GM18502 (cell line): ENCODE measurements around the gene BMP2K.

ENCODE experiments used
- ATAC-seq: cut with Tn5 transposase; IDR thresholded peaks from one replicate; pipeline ENCODE4 v1.9.1; 2021; ENCODE audit warnings: mild to moderate bottlenecking; ENCODE audit not compliant: unreplicated experiment, poor library complexity

The BMP2K gene

GRCh38 chr4:78776079-78776728 lies at the start of gene BMP2K:
Gene BMP2K, plus strand, starts transcription at chr4:78776350. Its CDS starts 194 bp downstream, at chr4:78776544.
- peak; percentile 73 for ATAC-seq

- ATAC-seq = no peak
These were observed 49.6 kb upstream of the BMP2K start for GRCh38 chr4:78726546-78726945.

- no peak for ATAC-seq
These were observed 43.6 kb upstream of the BMP2K start for GRCh38 chr4:78732332-78733104.

GRCh38 chr4:78734441-78735162 lies 41.5 kb upstream of the BMP2K start:
- no peak for ATAC-seq

- peak; percentile 74 for ATAC-seq
These were observed 40.5 kb upstream of the BMP2K start for GRCh38 chr4:78735697-78736096.

GRCh38 chr4:78737035-78737434 lies 39.1 kb upstream of the BMP2K start:
- ATAC-seq = peak; percentile 51

GRCh38 chr4:78737973-78738372 lies 38.2 kb upstream of the BMP2K start:
- no peak for ATAC-seq

- ATAC-seq = no peak
These were observed 33.9 kb upstream of the BMP2K start for GRCh38 chr4:78742300-78742699.

- no peak for ATAC-seq
These were observed 28.7 kb upstream of the BMP2K start for GRCh38 chr4:78747475-78747922.

- no peak for ATAC-seq
These were observed 27.8 kb upstream of the BMP2K start for GRCh38 chr4:78748381-78748780.

- ATAC-seq = peak; percentile 37
These were observed 26.7 kb upstream of the BMP2K start for GRCh38 chr4:78749258-78749971.

GRCh38 chr4:78749972-78750727 lies 26.0 kb upstream of the BMP2K start:
- peak; percentile 93 for ATAC-seq

GRCh38 chr4:78753091-78753490 lies 23.1 kb upstream of the BMP2K start:
- peak; percentile 29 for ATAC-seq

GRCh38 chr4:78754872-78755271 lies 21.3 kb upstream of the BMP2K start:
- ATAC-seq = no peak

- no peak for ATAC-seq
These were observed 20.0 kb upstream of the BMP2K start for GRCh38 chr4:78756137-78756536.

- no peak for ATAC-seq
These were observed 19.4 kb upstream of the BMP2K start for GRCh38 chr4:78756776-78757175.

- no peak for ATAC-seq
These were observed 18.6 kb upstream of the BMP2K start for GRCh38 chr4:78757574-78757973.

- no peak for ATAC-seq
These were observed 18.1 kb upstream of the BMP2K start for GRCh38 chr4:78758085-78758484.

- no peak for ATAC-seq
These were observed 13.6 kb upstream of the BMP2K start for GRCh38 chr4:78762529-78762928.

GRCh38 chr4:78763251-78763650 lies 12.9 kb upstream of the BMP2K start:
- ATAC-seq = no peak
